ENCODE measurements around the gene PCDHA3.
"Not testable (repeated sequence)": the region's sequence is repeated elsewhere in the genome, so short reads cannot be mapped to it uniquely, and the experiment has no call there.

- not testable (repeated sequence) for TF ChIP-seq CTCF, POLR2A (IDR thresholded peaks at IDR 0.05)
These were observed 13.4 kb upstream of the PCDHA3 start for GRCh38 chr5:140787422-140787821.

Data from thyroid gland (tissue), 4 donors.